GM12891 (cell line): ENCODE measurements around the gene DGCR2.
"Not testable (repeated sequence)": the region's sequence is repeated elsewhere in the genome, so short reads cannot be mapped to it uniquely, and the experiment has no call there.

Experiments
- DNase-seq: peaks from one replicate; pipeline ENCODE4 v3.0.0; 2011; ENCODE audit warnings: low spot score; ENCODE audit not compliant: insufficient read length
- FAIRE-seq: peaks from 2 replicates; lab custom pipeline; 2011; peaks lifted over from hg19 to GRCh38; lab: Jason Lieb, UNC
- PAX5 ChIP-seq: IDR thresholded peaks from 2 replicates; pipeline ENCODE4 v1.6.1; 2011; ENCODE audit warnings: low read length, moderate library complexity, mild to moderate bottlenecking; ENCODE audit not compliant: insufficient read depth, severe bottlenecking
- POLR2A ChIP-seq: IDR thresholded peaks from 2 replicates; pipeline ENCODE4 v1.6.1; 2011; ENCODE audit warnings: low read depth, low read length, control low read depth
- POLR2AphosphoS5 ChIP-seq: IDR thresholded peaks from 2 replicates; pipeline ENCODE4 v1.6.1; 2011; ENCODE audit warnings: low read depth, low read length, control low read depth
- POU2F2 ChIP-seq: IDR thresholded peaks from 2 replicates; pipeline ENCODE4 v1.6.1; 2011; ENCODE audit warnings: low read depth, mild to moderate bottlenecking, control low read depth, low read length, moderate library complexity
- SPI1 ChIP-seq: IDR thresholded peaks from 2 replicates; pipeline ENCODE4 v1.6.1; 2011; ENCODE audit warnings: low read depth, low read length, control low read depth
- TAF1 ChIP-seq: IDR thresholded peaks from 2 replicates; pipeline ENCODE4 v1.6.1; 2011; ENCODE audit warnings: low read depth, low read length, control low read depth

DGCR2 gene

DNA sequence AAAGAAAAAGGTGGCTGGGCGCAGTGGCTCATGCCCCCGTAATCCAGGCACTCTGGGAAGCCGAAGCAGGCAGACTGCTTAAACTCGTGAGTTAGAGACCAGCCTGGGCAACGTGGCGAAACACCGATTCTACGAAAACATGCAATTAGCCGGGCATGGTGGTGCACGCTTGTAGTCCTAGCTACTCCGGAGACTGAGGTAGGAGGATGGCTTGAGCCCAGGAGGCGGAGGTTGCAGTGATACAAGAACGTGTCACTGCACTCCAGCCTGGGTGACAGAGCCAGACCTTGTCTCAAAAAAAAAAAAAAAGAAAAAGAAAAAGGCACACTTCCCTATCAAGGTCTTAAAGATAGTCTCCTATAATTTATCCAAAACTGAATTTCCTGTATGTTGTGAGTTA lies 39.4 kb downstream of the DGCR2 start:
- TF ChIP-seq POLR2A = no peak
- no peak for TF ChIP-seq POLR2AphosphoS5
- no peak for TF ChIP-seq PAX5
- no peak for TF ChIP-seq TAF1
- TF ChIP-seq POU2F2 = no peak
- TF ChIP-seq SPI1 = no peak
- FAIRE-seq = no peak

DNA sequence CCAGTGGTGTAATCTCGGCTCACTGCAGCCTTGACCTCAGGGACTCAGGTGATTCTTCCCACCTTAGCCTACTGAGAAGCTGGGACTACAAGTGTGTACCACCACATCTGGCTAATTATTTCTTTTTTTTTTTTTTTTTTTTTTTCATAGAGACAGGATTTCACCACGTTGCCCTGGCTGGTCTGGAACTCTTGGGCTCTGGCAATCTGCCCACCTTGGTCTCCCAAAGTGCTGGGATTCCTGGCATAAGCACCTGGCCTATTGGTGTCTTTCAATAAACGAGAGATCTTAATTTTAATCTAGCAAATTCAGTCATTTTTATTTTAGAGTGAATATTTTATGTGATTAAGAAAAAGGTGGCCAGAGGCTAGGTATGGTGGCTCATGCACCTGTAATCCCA lies 40.1 kb downstream of the DGCR2 start:
- FAIRE-seq (no peak), DNase-seq (no peak)
- TF ChIP-seq POLR2AphosphoS5 (no peak), POLR2A (no peak), PAX5 (no peak), TAF1 (no peak)

More for the DNA sequence above, 39.4 kb downstream of the DGCR2 start:
- no peak for DNase-seq

DNA sequence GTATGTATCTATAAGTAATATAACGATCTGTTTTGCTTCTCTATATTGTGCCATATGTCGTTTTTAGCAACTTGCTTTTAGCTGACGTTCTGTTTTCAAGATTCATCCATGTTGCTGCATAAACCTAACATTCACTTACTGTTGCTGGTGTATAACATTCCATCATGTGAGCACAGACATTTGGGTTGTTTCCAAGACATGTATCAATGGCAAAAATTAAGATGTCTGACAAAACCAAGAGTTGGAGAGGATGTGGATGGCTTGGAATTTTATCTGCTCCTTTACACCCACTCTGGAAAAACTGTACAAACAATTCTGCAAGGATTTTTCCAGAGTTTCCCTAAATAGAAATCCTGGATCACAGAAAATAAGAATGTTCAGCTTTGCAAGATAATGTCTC lies 40.9 kb downstream of the DGCR2 start:
- TF ChIP-seq POLR2AphosphoS5 = no peak
- no peak for TF ChIP-seq TAF1
- peak; percentile 45 for FAIRE-seq
- DNase-seq = no peak

DNA sequence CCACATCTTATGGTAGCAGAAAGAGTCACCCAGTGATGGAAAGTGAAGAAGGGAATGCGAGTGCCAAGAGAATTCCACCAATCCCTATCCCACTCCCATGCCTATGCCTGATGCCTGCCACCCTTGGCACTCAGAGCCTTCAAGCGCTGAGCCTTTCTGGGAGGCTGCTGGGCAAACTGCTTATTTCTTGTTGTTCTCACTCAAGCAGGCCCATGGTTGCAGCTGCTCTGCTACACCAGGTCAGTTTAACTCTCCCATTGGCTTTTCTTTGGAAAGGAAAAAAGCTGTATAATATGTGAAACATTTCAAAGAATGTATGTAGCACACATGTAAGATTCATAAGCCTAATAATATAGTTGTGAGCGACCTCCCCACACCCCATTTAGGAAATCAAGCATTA lies 41.4 kb downstream of the DGCR2 start:
- DNase-seq (no peak), FAIRE-seq (no peak)
- TF ChIP-seq SPI1 (no peak), POLR2AphosphoS5 (no peak), POLR2A (no peak), POU2F2 (no peak), TAF1 (no peak), PAX5 (no peak)

DNA sequence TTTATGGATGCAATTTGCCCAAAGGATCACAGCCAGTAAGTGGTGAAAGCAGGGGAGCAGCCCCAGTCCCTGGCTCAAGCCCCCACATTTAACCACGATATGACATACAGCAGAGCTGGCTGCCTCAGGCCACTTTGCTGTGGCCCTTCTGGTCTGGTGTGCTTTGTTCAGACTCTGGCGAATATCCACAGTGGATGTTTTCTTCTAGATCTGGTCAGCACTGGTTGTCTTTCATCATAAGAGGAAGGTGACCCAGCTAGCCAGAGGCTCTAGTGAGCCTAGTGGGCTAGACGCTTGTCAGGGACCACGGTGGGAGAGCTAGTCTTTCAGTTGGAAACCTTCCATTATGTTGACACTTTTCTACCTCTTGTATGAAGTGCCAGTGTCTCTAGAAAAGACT lies 42.5 kb downstream of the DGCR2 start:
- no peak for DNase-seq
- TF ChIP-seq TAF1 (no peak), PAX5 (no peak), POLR2AphosphoS5 (no peak), POLR2A (no peak), SPI1 (no peak), POU2F2 (no peak)
- no peak for FAIRE-seq

DNA sequence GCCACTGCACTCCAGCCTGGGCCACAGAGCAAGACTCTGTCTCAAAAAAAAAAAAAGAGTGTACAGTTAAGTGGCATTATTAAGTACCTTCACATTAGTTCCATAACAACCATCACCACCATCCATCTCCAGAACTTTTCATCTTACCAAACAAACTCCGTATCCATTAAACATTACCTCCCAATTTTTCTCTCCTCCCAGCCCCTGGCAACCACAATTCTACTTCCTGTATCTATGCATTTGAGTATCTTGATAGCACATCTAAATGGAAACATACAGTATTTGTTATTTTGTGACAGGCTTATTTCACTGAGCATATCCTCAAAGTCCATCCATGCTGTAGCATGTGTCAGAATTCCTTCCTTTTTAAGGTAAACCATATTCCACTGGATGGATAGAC lies 46.8 kb downstream of the DGCR2 start:
- TF ChIP-seq TAF1 = no peak
- no peak for TF ChIP-seq POLR2AphosphoS5
- TF ChIP-seq SPI1 = no peak
- TF ChIP-seq POU2F2 = no peak
- no peak for TF ChIP-seq PAX5
- no peak for TF ChIP-seq POLR2A
- DNase-seq (no peak), FAIRE-seq (no peak)

DNA sequence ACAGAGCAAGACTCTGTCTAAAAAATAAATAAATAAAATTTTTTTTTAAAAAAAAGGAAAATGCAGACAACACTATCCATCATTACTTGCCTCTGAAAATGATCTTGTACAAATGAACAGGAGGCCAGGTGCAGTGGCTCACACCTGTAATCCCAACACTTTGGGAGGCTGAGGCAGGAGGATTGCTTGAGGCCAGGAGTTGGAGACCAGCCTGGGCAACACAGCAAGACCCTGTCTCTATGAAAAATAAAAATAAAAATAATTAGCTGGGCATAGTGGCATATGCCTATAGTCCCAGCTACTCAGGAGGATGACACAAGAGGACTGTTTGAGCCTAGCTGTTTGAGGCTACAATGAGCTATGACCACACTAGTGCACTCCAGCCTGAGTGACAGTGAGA lies 49.4 kb downstream of the DGCR2 start:
- not testable (repeated sequence) for DNase-seq, FAIRE-seq

DNA sequence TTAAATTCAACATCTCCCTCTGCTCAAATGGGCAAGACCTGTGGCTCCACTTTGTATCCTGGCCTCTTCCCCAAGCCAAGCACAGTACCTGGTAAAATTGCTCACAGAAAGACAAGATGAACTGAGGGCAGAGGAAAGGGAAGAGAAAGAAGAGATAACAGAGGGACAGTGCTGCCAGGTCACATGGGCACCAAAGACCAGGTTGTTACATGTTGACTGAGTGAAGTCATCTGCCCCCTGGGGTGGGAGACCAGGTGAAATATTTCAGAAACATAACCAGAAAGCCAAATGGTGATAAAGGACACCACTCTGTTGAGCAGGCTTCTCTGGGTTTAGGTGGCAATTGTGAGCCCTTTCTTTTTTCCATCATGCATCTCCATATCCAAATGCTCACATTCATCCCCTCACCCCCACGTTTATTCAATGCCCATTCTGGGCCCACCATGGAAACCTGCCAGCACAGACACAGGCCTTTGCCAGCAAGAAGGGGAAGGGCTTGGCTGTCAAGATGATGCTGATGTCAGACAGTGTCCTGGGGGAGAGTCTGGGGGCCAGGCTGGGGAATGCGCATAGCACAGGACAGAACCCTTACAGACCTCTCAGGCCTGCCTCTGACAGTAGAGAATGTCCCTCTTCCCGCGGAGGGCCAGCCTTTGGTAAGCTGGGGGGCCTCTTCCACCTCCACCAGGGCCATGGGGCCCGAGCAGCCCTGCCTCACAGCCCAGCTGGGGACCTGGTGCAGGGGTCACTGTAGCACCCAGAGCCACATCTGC lies 51.6 kb downstream of the DGCR2 start:
- TF ChIP-seq PAX5 (no peak), POLR2AphosphoS5 (no peak), POU2F2 (no peak), SPI1 (no peak), POLR2A (no peak), TAF1 (no peak)
- no peak for FAIRE-seq
- DNase-seq = no peak

DNA sequence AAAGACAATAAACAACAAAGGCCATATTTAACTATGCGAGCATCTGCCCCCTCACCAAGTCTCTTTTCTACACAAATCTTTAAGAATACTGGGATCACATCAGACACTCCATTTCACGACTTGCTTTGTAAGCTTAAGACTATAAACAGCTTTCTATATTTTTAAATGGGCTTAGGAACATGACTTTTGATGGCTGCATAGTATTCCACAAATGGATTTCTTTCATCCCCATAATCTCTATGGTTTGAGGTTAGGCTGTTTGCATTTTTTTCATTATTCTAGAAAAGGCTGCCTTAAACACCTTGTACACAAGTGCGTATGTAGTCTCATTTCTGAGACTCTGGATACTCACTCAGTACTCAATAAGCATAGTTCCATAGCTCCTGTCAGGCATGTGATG lies 52.8 kb downstream of the DGCR2 start:
- DNase-seq = no peak
- TF ChIP-seq SPI1 (no peak), POLR2A (no peak), POLR2AphosphoS5 (no peak), PAX5 (no peak), TAF1 (no peak), POU2F2 (no peak)
- FAIRE-seq = no peak

DNA sequence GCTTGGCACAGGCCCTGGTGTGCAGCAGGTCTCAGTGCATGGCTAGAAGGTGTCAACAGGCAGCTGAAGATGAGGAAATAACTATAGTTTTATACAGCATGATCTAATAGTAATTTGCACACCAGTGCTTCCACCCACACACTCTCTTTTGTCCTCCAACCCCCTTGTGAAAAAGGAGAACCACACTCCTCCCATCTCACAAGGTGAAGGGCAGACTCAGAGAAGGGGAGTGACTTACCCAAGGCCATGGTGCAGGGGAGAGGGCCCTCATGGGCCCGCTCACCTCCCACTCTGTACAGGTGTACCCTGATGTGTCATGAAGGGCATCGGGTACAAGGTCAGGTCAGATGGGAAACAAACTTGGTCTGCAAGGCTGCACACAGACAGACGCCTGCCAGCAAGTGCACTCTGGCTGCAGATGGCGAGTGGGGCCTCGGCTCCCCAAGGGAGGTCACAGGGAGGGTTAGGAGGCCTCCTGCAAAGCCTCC lies 53.4 kb downstream of the DGCR2 start:
- TF ChIP-seq POLR2AphosphoS5 = no peak
- no peak for TF ChIP-seq TAF1
- no peak for TF ChIP-seq POU2F2
- TF ChIP-seq PAX5 = no peak
- TF ChIP-seq POLR2A = no peak
- no peak for TF ChIP-seq SPI1
- no peak for FAIRE-seq
- no peak for DNase-seq
